ENCODE results near the gene ATXN1L.
"Not testable (repeated sequence)": the region's sequence is repeated elsewhere in the genome, so short reads cannot be mapped to it uniquely, and the experiment has no call there.

ATXN1L gene

GRCh38 chr16:71845639-71846430 lies at the start of gene ATXN1L:
ATXN1L (plus strand) TSS chr16:71845976; CDS start chr16:71849741, 3,765 bp downstream.
- peak; percentile 92 for DNase-seq

- no peak for DNase-seq
These were observed 49.2 kb upstream of the ATXN1L start for GRCh38 chr16:71796501-71797097.

GRCh38 chr16:71803305-71803690 lies 42.5 kb upstream of the ATXN1L start:
- no peak for DNase-seq

GRCh38 chr16:71807905-71808592 lies 37.7 kb upstream of the ATXN1L start:
- peak; percentile 57 for DNase-seq

GRCh38 chr16:71808593-71809459 lies 37.0 kb upstream of the ATXN1L start, which contains the start of gene AP1G1:
AP1G1 (minus strand) TSS chr16:71808834; CDS start chr16:71789479, 19,355 bp downstream.
- DNase-seq: peak; percentile 90

GRCh38 chr16:71810155-71810530 lies 35.6 kb upstream of the ATXN1L start:
- not testable (repeated sequence) for DNase-seq

GRCh38 chr16:71811261-71811803 lies 34.4 kb upstream of the ATXN1L start:
- no peak for DNase-seq

- DNase-seq: not testable (repeated sequence)
These were observed 28.6 kb upstream of the ATXN1L start for GRCh38 chr16:71817155-71817500.

GRCh38 chr16:71826533-71827017 lies 19.2 kb upstream of the ATXN1L start:
- no peak for DNase-seq

- no peak for DNase-seq
These were observed 15.4 kb upstream of the ATXN1L start for GRCh38 chr16:71830359-71830758.

- not testable (repeated sequence) for DNase-seq
These were observed 14.1 kb upstream of the ATXN1L start for GRCh38 chr16:71831698-71832097.

- DNase-seq: not testable (repeated sequence)
These were observed 13.7 kb upstream of the ATXN1L start for GRCh38 chr16:71832112-71832511.

GRCh38 chr16:71834291-71834690 lies 11.5 kb upstream of the ATXN1L start:
- no peak for DNase-seq

- no peak for DNase-seq
These were observed 8.6 kb upstream of the ATXN1L start for GRCh38 chr16:71837150-71837549.

- DNase-seq: no peak
These were observed 5.7 kb upstream of the ATXN1L start for GRCh38 chr16:71840052-71840451.

- no peak for DNase-seq
These were observed 2.2 kb upstream of the ATXN1L start for GRCh38 chr16:71843572-71843971.

- DNase-seq: no peak
These were observed 655 bp downstream of the ATXN1L start for GRCh38 chr16:71846431-71846830.

GRCh38 chr16:71847096-71847495 lies 1.3 kb downstream of the ATXN1L start:
- no peak for DNase-seq

GRCh38 chr16:71848622-71849021 lies 2.8 kb downstream of the ATXN1L start:
- no peak for DNase-seq

GRCh38 chr16:71851746-71852145 lies 6.0 kb downstream of the ATXN1L start:
- DNase-seq: no peak

- DNase-seq: no peak
These were observed 6.4 kb downstream of the ATXN1L start for GRCh38 chr16:71852158-71852557.

- DNase-seq: no peak
These were observed 6.8 kb downstream of the ATXN1L start for GRCh38 chr16:71852561-71852960.
